Muscle of back (tissue), 10 donors: ENCODE data around the gene RUSC1. TPM values are rescaled to one million over a fixed set of nuclear protein-coding genes. Genes with fewer than 3 reads are reported as not detected.

Source experiments
- polyA plus RNA-seq, 10 donors: library from polyadenylated mRNA; unstranded; fragments of 120-200 nt; gene quantifications; one replicate each; pipeline ENCODE4 v1.2.1, GENCODE V29; 2013; ENCODE audit not compliant: insufficient read length in 10 of 10

RUSC1 gene
- polyA plus RNA-seq, 10 donors = 20.5 to 30.4 (median 26.7) TPM

Other genes with a start within 250 kb of the RUSC1 start
- 1 to 10 TPM; 2.1 to 5.3 (median 2.3) TPM for gene EFNA3, start 242.1 kb upstream of the RUSC1 start, polyA plus RNA-seq
- gene EFNA1, start 193.0 kb upstream of the RUSC1 start, polyA plus RNA-seq = 10 to 100 TPM; 19.4 to 31.5 (median 22.8) TPM
- 10 to 100 TPM; 18.1 to 21.6 (median 21.1) TPM for gene SLC50A1, start 185.0 kb upstream of the RUSC1 start, polyA plus RNA-seq
- gene DPM3, start 180.4 kb upstream of the RUSC1 start, polyA plus RNA-seq = 10 to 100 TPM; 11.9 to 28.7 (median 18.8) TPM
- gene KRTCAP2, start 147.6 kb upstream of the RUSC1 start, polyA plus RNA-seq = 100 to 1,000 TPM in 2 of 10 donors, 10 to 100 TPM in 8; 77.1 to 103 (median 93.4) TPM
- under 1 TPM; 0.21 to 0.83 (median 0.52) TPM for gene TRIM46, start 147.0 kb upstream of the RUSC1 start, polyA plus RNA-seq
- gene THBS3, start 113.0 kb upstream of the RUSC1 start, polyA plus RNA-seq = 10 to 100 TPM; 48.6 to 97.0 (median 68.0) TPM
- gene MTX1, start 112.2 kb upstream of the RUSC1 start, polyA plus RNA-seq = 10 to 100 TPM; 16.3 to 26.1 (median 21.6) TPM
- 10 to 100 TPM; 11.7 to 18.1 (median 15.3) TPM for gene ENTREP3, start 65.4 kb upstream of the RUSC1 start, polyA plus RNA-seq
- 10 to 100 TPM; 39.1 to 50.0 (median 40.8) TPM for gene SCAMP3, start 58.5 kb upstream of the RUSC1 start, polyA plus RNA-seq
- gene CLK2, start 47.4 kb upstream of the RUSC1 start, polyA plus RNA-seq = 10 to 100 TPM; 34.2 to 54.5 (median 41.4) TPM
- 1 to 10 TPM; 3.0 to 8.1 (median 4.2) TPM for gene HCN3, start 43.4 kb upstream of the RUSC1 start, polyA plus RNA-seq
- under 1 TPM in 7 of 10 donors, not detected in 3; 0.08 to 0.36 (median 0.13) TPM for gene PKLR, start 19.5 kb upstream of the RUSC1 start, polyA plus RNA-seq
- gene FDPS, start 12.0 kb upstream of the RUSC1 start, polyA plus RNA-seq = 100 to 1,000 TPM in 8 of 10 donors, 10 to 100 TPM in 2; 88.5 to 139 (median 110) TPM
- 10 to 100 TPM; 21.2 to 30.6 (median 28.1) TPM for gene ASH1L, start 241.9 kb downstream of the RUSC1 start, polyA plus RNA-seq